LNCAP (cell line): ENCODE results near the gene ANKRD42.
A peak's percentile ranks its signal among the peaks of the same experiment; 100 is the strongest.

Experiments
- CTCF ChIP-seq: fragments of 450-650 bp; IDR thresholded peaks from 2 replicates; pipeline ENCODE4 v1.5.1; 2017; ENCODE audit warnings: mild to moderate bottlenecking

ANKRD42 gene

DNA sequence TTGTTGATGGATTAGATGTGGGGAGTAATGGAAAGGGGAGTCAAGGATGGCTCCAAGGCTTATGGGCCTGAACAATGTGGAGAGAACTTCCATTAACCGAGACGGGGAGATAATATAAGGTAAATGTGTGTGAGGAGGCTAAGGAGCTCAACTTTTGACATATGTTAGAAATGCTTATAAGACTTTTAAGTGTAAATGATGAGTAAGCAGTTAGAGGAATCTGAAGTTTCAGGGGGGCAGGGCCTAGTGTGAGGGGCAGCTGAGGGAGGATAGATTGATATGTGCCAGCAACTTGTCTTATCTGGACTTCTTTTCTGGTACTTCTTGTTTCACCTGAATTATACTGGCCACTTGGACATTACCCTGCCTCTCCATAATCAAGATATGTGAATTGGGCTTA lies 29.9 kb downstream of the ANKRD42 start:
- no peak for TF ChIP-seq CTCF

- no peak for TF ChIP-seq CTCF
These were observed 42.3 kb downstream of the ANKRD42 start for GRCh38 chr11:83235825-83236224.

DNA sequence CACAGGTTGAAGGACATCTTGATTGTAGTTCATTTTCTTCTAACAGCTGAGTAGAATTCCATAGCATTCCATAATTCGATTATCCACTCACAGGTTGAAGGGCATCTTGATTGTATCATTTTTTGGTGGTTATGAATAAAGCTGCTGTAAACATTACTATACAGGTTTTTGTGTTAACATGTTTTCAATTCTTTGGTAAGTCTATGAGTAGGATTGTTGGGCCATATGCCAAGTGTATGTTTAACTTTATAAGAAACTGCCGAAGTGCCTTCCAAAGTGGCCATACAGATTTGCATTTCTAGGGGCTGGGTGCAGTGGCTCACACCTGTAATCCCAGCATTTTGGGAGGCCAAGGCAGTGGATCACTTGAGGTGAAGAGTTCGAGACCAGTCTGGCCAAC lies 44.6 kb downstream of the ANKRD42 start:
- TF ChIP-seq CTCF = no peak

- peak; percentile 73 for TF ChIP-seq CTCF
These were observed 47.9 kb downstream of the ANKRD42 start for GRCh38 chr11:83241291-83241946.

- no peak for TF ChIP-seq CTCF
These were observed 55.9 kb downstream of the ANKRD42 start for GRCh38 chr11:83249445-83249844.

DNA sequence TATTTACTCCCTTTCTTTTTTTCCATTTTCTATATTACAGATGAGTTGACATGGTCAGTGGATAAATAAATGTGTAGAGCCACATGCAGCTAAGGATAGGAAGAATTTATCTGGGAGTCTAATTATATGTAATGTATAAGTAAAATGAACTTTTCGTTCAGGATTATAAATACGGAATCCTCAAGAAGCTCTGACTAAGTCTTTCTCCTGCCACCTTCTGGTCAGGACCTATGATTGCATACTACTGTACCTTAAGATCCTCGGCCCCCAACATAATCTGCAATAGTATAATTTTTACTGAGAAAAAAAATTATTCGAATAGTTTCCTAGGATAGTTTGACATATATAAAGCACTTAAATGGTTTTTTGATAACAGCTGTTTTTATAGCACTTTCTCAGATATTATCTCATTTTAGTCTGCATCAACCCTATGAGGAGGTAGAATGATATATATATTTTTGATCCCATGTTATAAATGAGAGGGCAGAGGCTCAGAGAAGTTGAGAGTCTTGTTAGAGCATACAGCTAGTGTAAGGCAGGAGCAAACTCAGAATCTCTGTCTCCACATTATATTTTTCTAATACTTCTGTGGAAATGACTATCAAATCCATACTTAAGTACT lies 56.6 kb downstream of the ANKRD42 start:
- TF ChIP-seq CTCF = peak; percentile 82

- TF ChIP-seq CTCF = no peak
These were observed 58.8 kb downstream of the ANKRD42 start for GRCh38 chr11:83252266-83252665.

- no peak for TF ChIP-seq CTCF
These were observed 59.4 kb downstream of the ANKRD42 start for GRCh38 chr11:83252941-83253340.
